ENCODE results near the gene RNF220. TPM values are rescaled to one million over a fixed set of nuclear protein-coding genes. Genes with fewer than 3 reads are reported as not detected.
A peak's percentile ranks its signal among the peaks of the same experiment; 100 is the strongest.

RNF220 gene
- total RNA-seq, 2 donors from 2014 or later = 66.0 to 71.2 TPM

DNA sequence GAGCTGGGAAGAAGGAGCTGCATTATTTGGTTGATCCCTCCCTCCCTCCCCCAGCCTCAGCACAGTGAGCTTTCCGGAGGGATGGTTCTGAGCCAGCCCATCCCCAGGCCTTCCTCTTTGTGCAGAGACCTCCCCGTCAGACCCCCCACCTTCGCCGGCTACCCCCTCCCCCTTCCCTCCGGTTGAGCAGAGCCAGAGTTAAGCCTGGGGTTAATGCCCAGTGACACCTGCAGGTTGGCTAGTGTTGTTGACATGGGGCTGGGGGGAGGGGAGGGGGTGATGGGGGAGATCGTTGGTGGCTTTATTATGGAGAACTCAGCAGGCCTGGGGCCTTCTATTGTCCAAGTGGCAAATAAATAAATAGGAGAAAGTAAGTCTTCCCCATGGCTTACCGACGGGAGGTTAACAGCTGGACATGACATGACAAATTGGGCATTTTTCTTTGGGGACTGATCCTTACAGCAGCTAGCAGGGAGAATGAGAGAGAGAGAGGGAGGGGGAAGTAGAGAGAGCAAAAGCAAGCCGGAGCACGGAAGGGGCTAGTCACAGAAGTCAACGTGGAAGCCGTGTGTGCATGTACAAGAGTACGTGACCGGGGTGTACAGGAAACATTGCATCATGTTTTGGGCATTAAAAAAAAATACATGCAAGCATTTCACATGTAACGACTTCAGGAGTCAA lies 138.1 kb downstream of the RNF220 start:
- Mint-ChIP-seq H3K36me3 (no peaks in the 10 kb centered on the region), H3K9me3 (no peaks in the 10 kb centered on the region), H3K4me1 (ENCODE audit: low read depth in 2 of 2) (peaks cover 0 to 3% of the 10 kb centered on the region in 2 donors), H3K27me3 (peaks cover 10 to 27% of the 10 kb centered on the region in 2 donors), H3K27ac (no peak overlapping the region), H3K4me3 (no peak overlapping the region)
- no peak for DNase-seq (ENCODE audit: low spot score)
- ATAC-seq = no peak

DNA sequence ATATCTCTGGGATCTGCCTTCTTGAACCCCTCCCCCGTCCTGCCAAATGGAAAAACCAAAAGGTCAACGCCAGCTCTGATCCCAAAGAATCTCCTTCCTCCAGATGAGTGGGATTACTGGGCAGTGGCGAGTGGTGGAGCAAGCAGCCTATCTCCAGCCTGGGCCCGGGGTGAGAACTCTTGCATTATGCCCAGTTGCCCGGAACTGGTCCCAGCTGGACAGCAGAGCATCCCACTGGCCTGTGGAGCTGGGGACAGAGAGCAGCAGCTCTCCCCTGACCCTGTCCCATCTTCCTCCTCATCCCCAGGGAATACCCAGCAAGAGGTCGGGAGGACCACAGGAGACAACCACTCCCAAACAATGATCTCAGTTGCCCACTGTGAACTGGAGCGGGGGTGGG lies 138.7 kb downstream of the RNF220 start:
- DNase-seq (ENCODE audit: low spot score) (no peak), ATAC-seq (no peak)
- Mint-ChIP-seq H3K4me1 (ENCODE audit: low read depth in 2 of 2) (peaks cover 0 to 3% of the 10 kb centered on the region in 2 donors), H3K27ac (no peak overlapping the region), H3K9me3 (no peaks in the 10 kb centered on the region), H3K36me3 (no peaks in the 10 kb centered on the region), H3K27me3 (peaks cover 8 to 24% of the 10 kb centered on the region in 2 donors), H3K4me3 (no peak overlapping the region)

DNA sequence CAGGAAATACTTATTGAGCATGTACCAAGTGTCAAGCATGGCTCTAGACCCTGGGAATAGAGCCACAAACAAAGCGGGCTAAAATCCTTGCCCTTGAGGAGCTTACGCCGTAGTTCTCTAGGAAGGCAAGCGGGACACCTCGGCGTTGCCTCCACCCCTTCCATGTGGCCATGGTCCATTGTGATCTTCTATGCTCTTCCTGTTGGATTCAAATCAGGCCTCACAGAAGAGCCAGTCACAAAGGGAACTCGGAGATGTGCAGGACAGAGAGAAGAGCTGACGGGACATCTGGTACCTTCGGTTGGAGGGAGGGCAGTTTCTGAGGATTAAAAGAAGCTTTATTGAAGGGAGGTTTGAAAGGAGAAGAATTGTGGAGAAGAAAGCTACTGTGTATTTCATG lies 139.9 kb downstream of the RNF220 start:
- ATAC-seq (no peak), DNase-seq (ENCODE audit: low spot score) (no peak)
- H3K4me3 Mint-ChIP-seq = no peak overlapping the region
- H3K27ac Mint-ChIP-seq = no peak overlapping the region
- H3K9me3 Mint-ChIP-seq = no peaks in the 10 kb centered on the region
- H3K36me3 Mint-ChIP-seq = no peaks in the 10 kb centered on the region
- H3K27me3 Mint-ChIP-seq = peaks cover 8 to 24% of the 10 kb centered on the region in 2 donors
- peaks cover 0 to 3% of the 10 kb centered on the region in 2 donors for H3K4me1 Mint-ChIP-seq (ENCODE audit: low read depth in 2 of 2)

DNA sequence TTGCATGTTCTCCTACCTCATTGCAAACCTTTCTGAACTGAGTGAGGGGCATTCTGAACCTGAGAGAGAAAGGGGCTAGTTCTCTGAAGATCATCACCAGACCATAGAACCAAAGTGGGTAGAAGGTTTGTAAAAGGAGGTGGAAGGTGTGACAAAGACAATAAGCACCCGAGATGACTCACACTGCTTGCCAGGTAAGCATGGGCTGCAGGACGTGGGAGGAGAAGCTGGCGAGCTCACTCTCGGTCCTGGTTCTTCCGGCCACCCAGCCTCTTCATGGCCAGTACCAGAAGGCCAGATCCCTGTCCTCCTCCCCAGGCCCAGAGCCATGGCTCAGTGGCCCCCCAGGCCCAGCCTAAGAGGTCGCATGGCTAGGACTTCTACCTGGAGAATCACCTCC lies 140.9 kb downstream of the RNF220 start:
- no peak for ATAC-seq

DNA sequence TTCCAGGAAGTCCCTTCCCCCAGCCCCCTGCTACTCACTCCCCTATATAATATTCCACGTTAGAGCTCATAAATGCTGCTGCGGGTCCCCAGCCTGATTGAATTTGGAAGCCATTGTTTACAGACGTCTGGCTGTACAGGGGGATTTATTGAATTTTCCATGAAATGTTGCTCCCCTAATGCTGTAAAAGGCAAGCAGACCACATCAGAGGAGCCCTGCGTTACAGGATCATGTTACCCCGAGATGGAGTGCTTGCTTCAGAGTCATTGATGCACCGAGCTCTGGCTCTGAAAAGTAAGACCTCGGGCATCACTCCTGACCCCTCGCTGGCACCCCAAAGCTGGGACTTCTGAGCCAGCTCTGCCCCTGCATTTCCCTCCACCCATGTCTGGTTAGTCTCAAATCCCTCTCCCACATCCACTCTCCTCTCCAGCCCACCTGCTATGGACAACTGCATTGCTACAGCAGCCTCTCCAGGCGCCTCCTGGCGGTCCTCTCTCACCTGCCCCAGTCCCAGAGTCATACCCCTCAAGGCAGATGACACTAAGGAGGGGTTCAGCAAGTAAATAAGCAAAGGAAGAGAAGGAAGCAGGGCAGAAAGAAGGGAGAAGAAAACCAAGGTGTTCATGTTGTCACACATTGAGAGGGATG lies 141.5 kb downstream of the RNF220 start:
- peaks cover 0 to 3% of the 10 kb centered on the region in 2 donors for H3K4me1 Mint-ChIP-seq (ENCODE audit: low read depth in 2 of 2)
- H3K36me3 Mint-ChIP-seq = no peaks in the 10 kb centered on the region
- no peak for ATAC-seq
- DNase-seq (ENCODE audit: low spot score) = no peak
- peaks cover 8 to 24% of the 10 kb centered on the region in 2 donors for H3K27me3 Mint-ChIP-seq
- H3K9me3 Mint-ChIP-seq = no peaks in the 10 kb centered on the region
- H3K27ac Mint-ChIP-seq = no peak overlapping the region
- no peak overlapping the region for H3K4me3 Mint-ChIP-seq

More for the DNA sequence above, 140.9 kb downstream of the RNF220 start:
- Mint-ChIP-seq H3K9me3 (no peaks in the 10 kb centered on the region), H3K4me1 (ENCODE audit: low read depth in 2 of 2) (peaks cover 0 to 3% of the 10 kb centered on the region in 2 donors), H3K27me3 (peaks cover 8 to 24% of the 10 kb centered on the region in 2 donors), H3K36me3 (no peaks in the 10 kb centered on the region), H3K4me3 (no peak overlapping the region), H3K27ac (no peak overlapping the region)
- no peak for DNase-seq (ENCODE audit: low spot score)

DNA sequence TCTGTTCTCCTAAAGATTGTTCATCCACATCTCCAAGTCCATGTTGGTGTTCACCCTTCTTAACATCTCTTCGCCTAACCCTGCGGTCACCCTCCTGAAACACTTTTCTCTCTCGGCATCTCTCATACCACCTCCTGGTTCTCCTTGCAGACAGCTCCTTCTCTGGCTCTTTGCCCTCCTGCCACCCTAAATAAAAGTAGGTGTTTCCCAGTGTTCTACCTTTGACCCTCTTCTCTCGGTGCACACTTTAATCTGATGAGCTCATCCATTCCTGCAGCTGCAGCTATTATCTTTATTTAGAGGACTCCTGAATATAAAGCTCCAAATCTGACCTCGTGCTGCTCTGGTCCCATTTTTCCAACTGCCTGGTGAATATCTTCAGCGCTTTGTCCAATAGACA lies 142.3 kb downstream of the RNF220 start:
- ATAC-seq = no peak
- H3K27ac Mint-ChIP-seq = no peak overlapping the region

DNA sequence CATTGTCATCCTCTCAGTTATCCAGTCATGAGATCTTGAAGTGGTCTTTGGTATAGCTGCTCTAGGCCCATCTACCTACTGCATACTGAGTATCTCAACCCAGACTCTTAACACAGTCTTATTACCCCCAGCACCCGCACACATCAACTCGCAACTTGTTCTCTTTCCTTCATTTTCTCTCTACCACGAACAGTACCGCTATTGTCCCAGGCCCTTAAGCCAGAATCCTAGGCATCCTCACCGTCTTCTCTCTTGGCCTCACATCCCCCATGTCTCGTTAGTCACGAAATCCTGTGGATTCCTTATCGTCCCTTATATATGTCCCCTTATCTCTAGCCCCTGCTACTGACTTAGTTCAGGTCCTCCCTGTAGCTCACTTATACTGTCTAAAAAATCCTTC lies 142.8 kb downstream of the RNF220 start:
- Mint-ChIP-seq H3K27me3 (peaks cover 9 to 24% of the 10 kb centered on the region in 2 donors), H3K27ac (no peak overlapping the region), H3K36me3 (no peaks in the 10 kb centered on the region), H3K9me3 (no peaks in the 10 kb centered on the region), H3K4me1 (ENCODE audit: low read depth in 2 of 2) (peaks cover 0 to 3% of the 10 kb centered on the region in 2 donors), H3K4me3 (no peak overlapping the region)
- DNase-seq (ENCODE audit: low spot score) = no peak
- ATAC-seq = no peak

More for the DNA sequence above, 142.3 kb downstream of the RNF220 start:
- Mint-ChIP-seq H3K36me3 (no peaks in the 10 kb centered on the region), H3K27me3 (peaks cover 8 to 24% of the 10 kb centered on the region in 2 donors), H3K4me1 (ENCODE audit: low read depth in 2 of 2) (peaks cover 0 to 3% of the 10 kb centered on the region in 2 donors), H3K4me3 (no peak overlapping the region), H3K9me3 (no peaks in the 10 kb centered on the region)
- no peak for DNase-seq (ENCODE audit: low spot score)

DNA sequence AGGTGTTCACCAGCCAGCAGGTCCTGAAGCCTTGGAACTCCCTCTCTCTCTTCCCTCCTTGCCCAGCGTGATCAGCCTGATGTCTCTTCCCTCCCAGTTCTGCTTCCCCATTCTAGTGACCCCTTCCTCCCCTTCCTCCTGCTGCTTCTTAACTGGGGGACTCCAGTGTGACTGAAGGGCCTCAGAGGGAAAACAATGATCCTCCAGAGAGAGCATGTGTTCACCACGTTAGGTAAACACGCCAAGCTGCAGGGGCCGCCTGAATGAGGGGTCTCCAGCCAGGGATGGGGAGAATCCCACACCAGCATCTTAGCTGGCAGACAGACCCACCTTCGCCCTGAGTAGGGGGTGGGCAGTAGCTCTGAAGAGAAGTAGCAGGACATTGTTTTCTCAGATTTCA lies 144.5 kb downstream of the RNF220 start:
- ATAC-seq (no peak), DNase-seq (ENCODE audit: low spot score) (no peak)
- Mint-ChIP-seq H3K9me3 (no peaks in the 10 kb centered on the region), H3K36me3 (no peaks in the 10 kb centered on the region), H3K4me3 (no peak overlapping the region), H3K27me3 (peaks cover 9 to 21% of the 10 kb centered on the region in 2 donors), H3K4me1 (ENCODE audit: low read depth in 2 of 2) (no peaks in the 10 kb centered on the region), H3K27ac (no peak overlapping the region)

DNA sequence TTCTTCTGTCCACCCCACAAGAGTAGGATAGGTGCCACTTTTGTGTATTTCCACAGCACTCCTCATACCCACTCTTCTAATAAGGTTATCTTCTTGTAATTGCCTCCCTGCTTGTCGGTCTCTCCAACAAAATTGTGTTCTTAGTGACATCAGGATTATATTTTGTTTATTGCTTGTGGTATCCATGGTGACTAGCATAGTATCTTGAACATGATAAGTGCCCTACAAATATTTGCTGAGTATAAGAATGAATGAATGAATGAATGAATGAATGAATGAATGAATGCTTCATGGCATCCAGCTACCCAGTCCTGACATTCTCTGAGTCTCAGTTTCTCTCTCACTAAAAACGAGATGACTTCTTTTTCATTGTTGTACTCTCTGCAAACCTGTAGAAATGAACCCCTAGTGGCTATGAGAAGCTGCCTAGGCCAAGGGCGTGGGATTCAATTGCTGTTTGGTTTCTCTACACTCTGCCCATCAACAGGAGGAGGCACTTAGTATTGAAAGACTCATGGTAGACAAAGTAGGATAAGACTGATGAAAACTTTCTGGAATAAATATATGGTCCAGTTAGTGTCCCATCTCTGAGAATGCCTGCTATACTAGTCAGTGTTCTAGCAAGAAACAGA lies 148.2 kb downstream of the RNF220 start:
- no peaks in the 10 kb centered on the region for H3K4me1 Mint-ChIP-seq (ENCODE audit: low read depth in 2 of 2)
- no peaks in the 10 kb centered on the region for H3K9me3 Mint-ChIP-seq
- ATAC-seq (no peak), DNase-seq (ENCODE audit: low spot score) (no peak)
- H3K27me3 Mint-ChIP-seq = peaks cover 0 to 3% of the 10 kb centered on the region in 2 donors
- H3K27ac Mint-ChIP-seq = no peak overlapping the region
- H3K36me3 Mint-ChIP-seq = no peaks in the 10 kb centered on the region
- H3K4me3 Mint-ChIP-seq = no peak overlapping the region

DNA sequence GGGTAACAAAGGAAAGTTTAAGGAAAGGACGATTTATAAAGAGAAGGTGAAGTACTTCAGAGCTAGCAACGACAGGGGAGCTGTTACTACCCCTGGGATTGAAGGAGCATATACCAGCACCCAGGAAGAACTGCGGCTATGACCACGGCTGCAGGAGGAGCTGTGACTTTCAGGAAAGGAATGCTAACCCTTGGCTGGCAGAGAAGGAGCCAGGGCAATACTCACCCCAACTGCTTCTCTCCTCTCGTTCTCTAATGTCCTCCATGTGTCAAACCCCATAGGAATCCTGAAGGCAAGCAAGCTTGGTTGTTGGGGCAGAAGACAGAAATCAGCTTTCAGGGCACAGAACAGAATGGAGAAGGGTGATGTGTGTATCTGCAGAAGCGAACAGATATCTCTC lies 148.7 kb downstream of the RNF220 start:
- H3K27me3 Mint-ChIP-seq = peaks cover 0 to 3% of the 10 kb centered on the region in 2 donors
- no peaks in the 10 kb centered on the region for H3K9me3 Mint-ChIP-seq
- H3K4me3 Mint-ChIP-seq = no peak overlapping the region
- H3K27ac Mint-ChIP-seq = no peak overlapping the region
- ATAC-seq (no peak), DNase-seq (ENCODE audit: low spot score) (no peak)
- no peaks in the 10 kb centered on the region for H3K4me1 Mint-ChIP-seq (ENCODE audit: low read depth in 2 of 2)
- no peaks in the 10 kb centered on the region for H3K36me3 Mint-ChIP-seq

DNA sequence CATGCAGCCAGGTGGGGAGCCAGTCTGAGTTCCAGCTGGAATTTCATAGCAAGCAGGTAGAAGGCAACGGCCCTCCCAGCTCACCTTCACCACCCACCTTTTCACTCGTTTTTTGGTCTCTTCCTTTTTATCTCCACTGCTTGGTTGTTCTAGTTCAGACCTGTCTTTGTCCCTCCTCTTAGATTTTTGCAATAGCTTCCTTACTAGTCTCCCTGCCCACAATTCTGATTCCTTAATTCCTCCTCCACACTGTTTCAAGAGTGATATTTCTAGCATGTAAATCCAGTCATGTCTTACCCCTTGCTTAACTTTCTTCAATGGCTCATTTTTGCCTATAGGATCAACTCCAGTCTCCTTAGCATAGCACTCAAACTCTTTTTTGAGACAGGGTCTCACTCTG lies 149.7 kb downstream of the RNF220 start:
- no peaks in the 10 kb centered on the region for H3K9me3 Mint-ChIP-seq
- peaks cover 0 to 3% of the 10 kb centered on the region in 2 donors for H3K27me3 Mint-ChIP-seq
- peaks cover 0 to 4% of the 10 kb centered on the region in 2 donors for H3K4me1 Mint-ChIP-seq (ENCODE audit: low read depth in 2 of 2)
- H3K36me3 Mint-ChIP-seq = no peaks in the 10 kb centered on the region
- ATAC-seq (no peak), DNase-seq (ENCODE audit: low spot score) (no peak)
- H3K4me3 Mint-ChIP-seq = no peak overlapping the region
- no peak overlapping the region for H3K27ac Mint-ChIP-seq

DNA sequence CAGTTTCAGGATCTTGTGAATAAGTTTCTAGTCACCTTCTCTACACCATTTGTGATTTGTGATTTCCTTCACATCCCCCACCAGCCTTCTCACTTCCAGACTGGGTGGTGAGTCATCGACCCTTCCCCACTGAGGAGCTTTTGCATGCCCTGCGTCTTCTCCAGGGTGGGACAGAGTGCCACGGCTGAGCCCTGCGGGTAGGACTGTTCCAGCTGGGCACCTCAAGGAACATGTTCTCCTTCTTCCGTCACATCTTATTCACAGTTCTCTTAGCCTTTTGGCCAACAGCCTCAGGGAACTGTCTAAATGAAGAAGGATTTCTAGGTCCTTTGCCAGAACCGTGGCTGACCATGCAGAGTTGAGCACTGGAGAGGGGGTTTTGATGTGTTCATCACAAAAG lies 152.7 kb downstream of the RNF220 start:
- H3K9me3 Mint-ChIP-seq = no peaks in the 10 kb centered on the region
- peaks cover 11 to 21% of the 10 kb centered on the region in 2 donors for H3K4me1 Mint-ChIP-seq (ENCODE audit: low read depth in 2 of 2)
- H3K27ac Mint-ChIP-seq = no peak overlapping the region
- no peak for ATAC-seq
- no peak overlapping the region for H3K4me3 Mint-ChIP-seq
- no peaks in the 10 kb centered on the region for H3K36me3 Mint-ChIP-seq
- DNase-seq (ENCODE audit: low spot score) = no peak
- H3K27me3 Mint-ChIP-seq = peaks cover 0 to 3% of the 10 kb centered on the region in 2 donors

DNA sequence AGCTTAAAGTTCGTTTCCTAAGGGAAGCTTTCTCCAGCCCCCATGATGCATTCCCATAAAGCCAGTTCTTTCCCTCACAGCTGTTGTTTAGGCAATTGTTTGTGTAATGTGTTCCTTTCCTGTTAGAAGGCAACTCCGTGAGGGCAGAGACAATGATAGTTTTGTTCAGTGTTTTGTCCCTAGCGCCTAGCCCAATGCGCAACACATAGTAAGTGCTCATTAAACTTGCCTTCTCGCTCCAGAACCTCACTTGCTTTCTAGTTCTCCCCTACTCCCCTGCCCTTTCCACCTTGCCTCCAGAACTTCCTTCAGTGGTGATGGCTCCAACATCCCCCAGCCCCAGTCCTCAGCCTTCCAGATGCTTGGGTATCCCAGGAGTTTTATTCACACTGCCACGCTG lies 153.8 kb downstream of the RNF220 start:
- no peak for ATAC-seq
- Mint-ChIP-seq H3K27me3 (no peaks in the 10 kb centered on the region), H3K9me3 (no peaks in the 10 kb centered on the region), H3K4me3 (no peak overlapping the region), H3K36me3 (no peaks in the 10 kb centered on the region), H3K4me1 (ENCODE audit: low read depth in 2 of 2) (peaks cover 11 to 21% of the 10 kb centered on the region in 2 donors), H3K27ac (peak overlapping the region in 1 of 2 donors; percentile 35)
- no peak for DNase-seq (ENCODE audit: low spot score)

DNA sequence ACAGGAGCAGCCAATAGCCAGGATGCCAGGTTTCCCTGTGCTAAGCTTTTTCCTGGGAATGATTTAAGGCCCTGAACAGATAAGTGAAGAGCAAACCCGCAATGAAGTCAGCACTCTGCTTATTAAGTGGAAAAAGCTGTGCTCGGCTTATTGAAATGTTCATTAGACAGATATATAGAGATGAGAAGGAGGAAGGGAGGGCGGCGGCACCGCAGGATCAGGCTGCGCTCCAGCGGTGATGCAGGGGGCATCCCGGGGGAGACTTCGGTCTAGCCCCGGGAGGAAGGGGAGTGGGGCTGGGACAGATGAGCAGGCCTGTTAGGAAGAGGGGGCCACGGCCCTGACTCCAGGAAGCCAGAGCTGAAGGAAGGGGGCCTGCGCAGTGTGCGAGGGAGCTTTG lies 154.3 kb downstream of the RNF220 start:
- Mint-ChIP-seq H3K9me3 (no peaks in the 10 kb centered on the region), H3K36me3 (no peaks in the 10 kb centered on the region), H3K4me3 (no peak overlapping the region), H3K27me3 (no peaks in the 10 kb centered on the region), H3K27ac (peak overlapping the region in 1 of 2 donors; percentile 35), H3K4me1 (ENCODE audit: low read depth in 2 of 2) (peaks cover 11 to 21% of the 10 kb centered on the region in 2 donors)
- DNase-seq (ENCODE audit: low spot score) (no peak), ATAC-seq (no peak)

Data from natural killer cell treated with Interleukin-12 subunit alpha and Interleukin-12 subunit beta and Interleukin-15 and Interleukin-18, amount 100 ng/mL, for 72 hours (primary cell).